C4-2B (cell line): Measurements from ENCODE around the gene MOB3A.

ENCODE experiments used
- ZFX ChIP-seq: fragments of 450-650 bp; IDR thresholded peaks from 2 replicates; pipeline ENCODE4 v1.6.1; 2017
- TF ChIP-seq, protein P1 (sequence below): fragments of 450-650 bp; conservative IDR thresholded peaks from 2 replicates; pipeline ENCODE4 v1.5.1; 2017; ENCODE audit warnings: mild to moderate bottlenecking

DNA sequence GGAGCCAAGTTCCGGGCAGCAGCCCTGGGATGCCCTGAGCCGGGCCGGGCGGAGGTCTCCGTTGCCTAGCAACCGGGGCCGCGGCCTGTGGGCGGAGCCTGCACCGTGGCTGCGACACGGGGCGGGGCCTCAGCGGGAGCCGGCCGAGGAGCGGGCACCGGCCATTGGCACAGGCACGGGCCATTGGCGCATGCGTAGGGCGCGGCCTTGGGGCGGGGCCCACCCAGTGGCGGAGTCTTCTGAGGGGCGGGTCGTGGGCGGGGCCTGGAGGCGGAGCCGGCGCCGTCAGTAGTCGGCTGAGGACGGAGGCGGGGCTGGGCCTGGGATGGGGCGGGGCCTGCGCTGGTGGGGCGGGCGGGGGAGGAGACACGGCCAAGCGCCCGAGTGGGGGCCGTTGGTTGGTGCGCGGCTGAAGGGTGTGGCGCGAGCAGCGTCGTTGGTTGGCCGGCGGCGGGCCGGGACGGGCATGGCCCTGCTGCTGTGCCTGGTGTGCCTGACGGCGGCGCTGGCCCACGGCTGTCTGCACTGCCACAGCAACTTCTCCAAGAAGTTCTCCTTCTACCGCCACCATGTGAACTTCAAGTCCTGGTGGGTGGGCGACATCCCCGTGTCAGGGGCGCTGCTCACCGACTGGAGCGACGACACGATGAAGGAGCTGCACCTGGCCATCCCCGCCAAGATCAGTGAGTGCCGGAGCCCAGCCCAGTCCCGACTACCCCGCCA lies 515 bp upstream of the MOB3A start, which contains the start of gene IZUMO4:
- TF ChIP-seq, protein P1, sequence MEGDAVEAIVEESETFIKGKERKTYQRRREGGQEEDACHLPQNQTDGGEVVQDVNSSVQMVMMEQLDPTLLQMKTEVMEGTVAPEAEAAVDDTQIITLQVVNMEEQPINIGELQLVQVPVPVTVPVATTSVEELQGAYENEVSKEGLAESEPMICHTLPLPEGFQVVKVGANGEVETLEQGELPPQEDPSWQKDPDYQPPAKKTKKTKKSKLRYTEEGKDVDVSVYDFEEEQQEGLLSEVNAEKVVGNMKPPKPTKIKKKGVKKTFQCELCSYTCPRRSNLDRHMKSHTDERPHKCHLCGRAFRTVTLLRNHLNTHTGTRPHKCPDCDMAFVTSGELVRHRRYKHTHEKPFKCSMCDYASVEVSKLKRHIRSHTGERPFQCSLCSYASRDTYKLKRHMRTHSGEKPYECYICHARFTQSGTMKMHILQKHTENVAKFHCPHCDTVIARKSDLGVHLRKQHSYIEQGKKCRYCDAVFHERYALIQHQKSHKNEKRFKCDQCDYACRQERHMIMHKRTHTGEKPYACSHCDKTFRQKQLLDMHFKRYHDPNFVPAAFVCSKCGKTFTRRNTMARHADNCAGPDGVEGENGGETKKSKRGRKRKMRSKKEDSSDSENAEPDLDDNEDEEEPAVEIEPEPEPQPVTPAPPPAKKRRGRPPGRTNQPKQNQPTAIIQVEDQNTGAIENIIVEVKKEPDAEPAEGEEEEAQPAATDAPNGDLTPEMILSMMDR: no peak
- no peak for TF ChIP-seq ZFX
